ENCODE results near the gene VPS11. TPM values are rescaled to one million over a fixed set of nuclear protein-coding genes. Genes with fewer than 3 reads are reported as not detected.
"Not testable (repeated sequence)": the region's sequence is repeated elsewhere in the genome, so short reads cannot be mapped to it uniquely, and the experiment has no call there.

Gene VPS11
- total RNA-seq, 1 donor from 2014 or later, result 32.7 TPM

GRCh38 chr11:119056421-119056999 lies 11.1 kb upstream of the VPS11 start:
- peak; percentile 44 for DNase-seq (ENCODE audit: low spot score)
- Mint-ChIP-seq H3K27me3 (ENCODE audit: unreplicated experiment) (peaks cover 6% of the 10 kb centered on the region), H3K27ac (ENCODE audit: unreplicated experiment) (no peak overlapping the region), H3K4me1 (ENCODE audit: unreplicated experiment) (peaks cover 17% of the 10 kb centered on the region), H3K4me3 (ENCODE audit: unreplicated experiment) (peak overlapping the region; percentile 97), H3K36me3 (ENCODE audit: low read depth, unreplicated experiment) (peaks cover 38% of the 10 kb centered on the region), H3K9me3 (ENCODE audit: unreplicated experiment) (no peaks in the 10 kb centered on the region)
- no peak for TF ChIP-seq CTCF (IDR thresholded peaks at IDR 0.05; ENCODE audit: unreplicated experiment)

- H3K9me3 Mint-ChIP-seq (ENCODE audit: unreplicated experiment), result no peaks in the 10 kb centered on the region
- TF ChIP-seq CTCF (IDR thresholded peaks at IDR 0.05; ENCODE audit: unreplicated experiment), result no peak
These were observed 10.4 kb upstream of the VPS11 start, which contains the start of gene HYOU1 for GRCh38 chr11:119057000-119057769. Gene HYOU1, minus strand, starts transcription at chr11:119057205. Its CDS starts 1,045 bp downstream, at chr11:119056160.

GRCh38 chr11:119059128-119059527 lies 8.5 kb upstream of the VPS11 start:
- peaks cover 15% of the 10 kb centered on the region for H3K36me3 Mint-ChIP-seq (ENCODE audit: low read depth, unreplicated experiment)
- H3K27me3 Mint-ChIP-seq (ENCODE audit: unreplicated experiment); H3K27ac Mint-ChIP-seq (ENCODE audit: unreplicated experiment); DNase-seq (ENCODE audit: low spot score); H3K4me3 Mint-ChIP-seq (ENCODE audit: unreplicated experiment); H3K9me3 Mint-ChIP-seq (ENCODE audit: unreplicated experiment): not testable (repeated sequence)
- H3K4me1 Mint-ChIP-seq (ENCODE audit: unreplicated experiment), result peaks cover 19% of the 10 kb centered on the region

More at GRCh38 chr11:119057000-119057769, 10.4 kb upstream of the VPS11 start, which contains the start of gene HYOU1:
- peaks cover 6% of the 10 kb centered on the region for H3K27me3 Mint-ChIP-seq (ENCODE audit: unreplicated experiment)
- H3K36me3 Mint-ChIP-seq (ENCODE audit: low read depth, unreplicated experiment), result peaks cover 33% of the 10 kb centered on the region
- peaks cover 17% of the 10 kb centered on the region for H3K4me1 Mint-ChIP-seq (ENCODE audit: unreplicated experiment)
- DNase-seq (ENCODE audit: low spot score), result peak; percentile 99
- H3K4me3 Mint-ChIP-seq (ENCODE audit: unreplicated experiment), result peak within 1 kb of the TSS; percentile 97
- peak within 1 kb of the TSS; percentile 95 for H3K27ac Mint-ChIP-seq (ENCODE audit: unreplicated experiment)

- Mint-ChIP-seq H3K4me3 (ENCODE audit: unreplicated experiment) (no peak overlapping the region), H3K36me3 (ENCODE audit: low read depth, unreplicated experiment) (peaks cover 3% of the 10 kb centered on the region), H3K9me3 (ENCODE audit: unreplicated experiment) (no peaks in the 10 kb centered on the region), H3K27me3 (ENCODE audit: unreplicated experiment) (peaks cover 2% of the 10 kb centered on the region), H3K27ac (ENCODE audit: unreplicated experiment) (no peak overlapping the region), H3K4me1 (ENCODE audit: unreplicated experiment) (peaks cover 11% of the 10 kb centered on the region)
- no peak for TF ChIP-seq CTCF (IDR thresholded peaks at IDR 0.05; ENCODE audit: unreplicated experiment)
- no peak for DNase-seq (ENCODE audit: low spot score)
These were observed 6.4 kb upstream of the VPS11 start for GRCh38 chr11:119061256-119061655.

DNA sequence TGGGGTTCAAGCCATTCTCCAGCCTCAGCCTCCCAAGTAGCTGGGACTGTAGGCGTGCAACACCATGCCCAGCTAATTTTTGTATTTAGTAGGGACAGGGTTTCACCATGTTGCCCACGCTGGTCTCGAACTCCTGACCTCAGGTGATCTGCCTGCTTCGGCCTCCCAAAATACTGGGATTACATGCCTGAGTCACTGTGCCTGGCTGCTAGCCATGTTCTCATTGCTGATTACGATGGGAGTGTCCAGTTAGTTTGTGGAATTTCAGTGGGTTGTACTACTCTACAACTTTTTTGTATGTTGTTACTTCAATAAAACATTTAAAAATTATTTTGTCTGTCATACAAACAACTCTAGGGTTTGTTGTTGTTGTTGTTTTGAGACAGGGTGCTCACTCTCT lies 4.8 kb upstream of the VPS11 start:
- no peaks in the 10 kb centered on the region for H3K9me3 Mint-ChIP-seq (ENCODE audit: unreplicated experiment)
- H3K27ac Mint-ChIP-seq (ENCODE audit: unreplicated experiment), result no peak overlapping the region
- peaks cover 3% of the 10 kb centered on the region for H3K36me3 Mint-ChIP-seq (ENCODE audit: low read depth, unreplicated experiment)
- H3K4me1 Mint-ChIP-seq (ENCODE audit: unreplicated experiment), result peaks cover 18% of the 10 kb centered on the region
- DNase-seq (ENCODE audit: low spot score), result no peak
- H3K27me3 Mint-ChIP-seq (ENCODE audit: unreplicated experiment), result peaks cover 8% of the 10 kb centered on the region
- no peak overlapping the region for H3K4me3 Mint-ChIP-seq (ENCODE audit: unreplicated experiment)
- no peak for TF ChIP-seq CTCF (IDR thresholded peaks at IDR 0.05; ENCODE audit: unreplicated experiment)
